Uterus (tissue), 4 donors: ENCODE measurements around the gene MTCL1. TPM values are rescaled to one million over a fixed set of nuclear protein-coding genes. Genes with fewer than 3 reads are reported as not detected.
"Not testable (repeated sequence)": the region's sequence is repeated elsewhere in the genome, so short reads cannot be mapped to it uniquely, and the experiment has no call there.

ENCODE experiments used
- DNase-seq, 2 donors: peaks; one replicate each; pipeline ENCODE4 v3.0.0-alpha.2; 2019 to 2020
- H3K27ac ChIP-seq, 2 donors: fragments of 200-600 bp; sonication (generic); 1 replicate in 1 of 2; 2 replicates in 1 of 2; pipeline ENCODE4 v1.5.1; 2016 to 2018
- H3K27me3 ChIP-seq, 2 donors: fragments of 200-600 bp; sonication (generic); one replicate each; pipeline ENCODE4 v1.5.1; 2018 to 2019; ENCODE audit warnings: control low read depth in 1 of 2
- H3K36me3 ChIP-seq, 2 donors: fragments of 200-600 bp; sonication (generic); one replicate each; pipeline ENCODE4 v1.5.1; 2019; ENCODE audit warnings: control low read depth in 1 of 2
- H3K4me1 ChIP-seq, 2 donors: fragments of 200-600 bp; sonication (generic); one replicate each; pipeline ENCODE4 v1.5.1; 2018 to 2019; ENCODE audit warnings: control low read depth in 1 of 2
- H3K4me3 ChIP-seq, 2 donors: fragments of 200-600 bp; sonication (generic); 1 replicate in 1 of 2; 2 replicates in 1 of 2; pipeline ENCODE4 v1.5.1; 2018 to 2019; ENCODE audit warnings: mild to moderate bottlenecking in 1 of 2
- H3K9me3 ChIP-seq, 2 donors: fragments of 200-600 bp; sonication (generic); one replicate each; pipeline ENCODE4 v1.5.1; 2019; ENCODE audit warnings: control low read depth in 1 of 2
- CTCF ChIP-seq, 4 experiments: fragments of 200-600 bp in 2 of 4; fragments of 450-650 bp in 2 of 4; sonication (generic) in 2 of 4; IDR thresholded peaks; one replicate each; pipeline ENCODE4 v1.5.1; 2016 to 2019; ENCODE audit warnings: antibody characterized with exemption in 4 of 4, mild to moderate bottlenecking in 2 of 4, moderate library complexity in 1 of 4
- POLR2A ChIP-seq, 2 donors: fragments of 450-650 bp; IDR thresholded peaks; one replicate each; pipeline ENCODE4 v1.6.1; 2016; ENCODE audit warnings: antibody characterized with exemption in 2 of 2, mild to moderate bottlenecking in 1 of 2, moderate library complexity in 1 of 2
- intact Hi-C: fragments of 100-400 bp; cut with DNase I; formaldehyde crosslinking; loops from one replicate; pipeline ENCODE4 v1.15.1; 2023; ENCODE audit warnings: low total_unique reads
- total RNA-seq, 4 donors: library from RNA; depleted of rRNA in 3 of 4; stranded (reverse); fragments of >200 nt in 3 of 4; gene quantifications; one replicate each; pipeline versions ENCODE4 v1.1.0 to v1.2.4, GENCODE V29; 2014 to 2023
- donor health status: DM: yes; HTN: yes; CAD: no.

Gene MTCL1
- total RNA-seq, 4 donors from 2014 or later: 8.8 to 25.9 (median 11.0) TPM; not detected in 1

DNA sequence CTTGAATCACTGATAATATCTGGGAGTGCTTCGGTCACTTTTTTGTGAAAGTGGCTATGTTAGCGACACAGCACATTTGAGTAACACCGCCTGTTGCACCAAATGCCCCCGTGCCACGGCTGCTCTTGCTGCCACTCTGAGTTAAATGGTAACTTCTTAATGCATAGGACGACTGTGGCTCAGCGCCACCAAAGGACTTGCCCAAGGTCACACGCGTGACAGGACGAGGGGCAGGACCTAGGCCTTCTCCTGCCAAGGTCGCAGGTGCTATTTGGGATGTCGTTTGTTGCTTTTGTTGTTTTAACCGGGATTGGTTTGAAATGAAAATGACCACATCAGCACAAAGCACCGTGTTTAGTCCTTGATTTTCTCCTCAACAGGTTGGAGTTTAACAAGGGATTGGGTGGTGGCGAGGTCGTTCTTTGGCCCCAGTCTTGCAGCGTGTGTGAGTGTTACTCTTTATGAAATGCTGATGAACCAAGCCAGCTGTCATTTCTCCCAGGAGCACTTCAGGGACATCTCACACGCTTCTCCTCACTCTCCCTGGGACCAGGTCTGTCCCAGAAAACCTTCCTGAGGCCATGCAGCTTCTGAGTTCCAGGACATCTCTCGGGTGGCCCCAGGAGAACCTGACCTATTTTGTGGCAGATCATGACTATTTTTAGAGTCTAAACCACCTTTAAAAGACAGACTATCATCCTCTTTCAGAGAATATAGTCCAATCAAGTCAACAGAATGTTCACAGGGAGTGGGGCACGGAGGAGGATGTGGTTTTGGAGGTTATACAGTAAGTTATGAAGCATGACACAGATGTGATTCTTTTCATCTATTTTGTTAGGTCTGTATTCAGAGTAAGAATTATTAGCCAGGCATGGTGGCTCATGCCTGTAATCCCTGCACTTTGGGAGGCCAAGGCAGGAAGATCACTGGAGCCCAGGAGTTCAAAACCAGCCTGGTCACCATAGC lies 49.9 kb downstream of the MTCL1 start:
- no peak for DNase-seq
- H3K4me3 ChIP-seq: no peak overlapping the region
- H3K9me3 ChIP-seq: no peaks in the 10 kb centered on the region
- no peaks in the 10 kb centered on the region for H3K4me1 ChIP-seq
- H3K36me3 ChIP-seq: no peaks in the 10 kb centered on the region
- H3K27me3 ChIP-seq: no peaks in the 10 kb centered on the region
- H3K27ac ChIP-seq: no peak overlapping the region
- intact Hi-C loops: no loop called here
- no peak for TF ChIP-seq CTCF (IDR thresholded peaks at IDR 0.05)

DNA sequence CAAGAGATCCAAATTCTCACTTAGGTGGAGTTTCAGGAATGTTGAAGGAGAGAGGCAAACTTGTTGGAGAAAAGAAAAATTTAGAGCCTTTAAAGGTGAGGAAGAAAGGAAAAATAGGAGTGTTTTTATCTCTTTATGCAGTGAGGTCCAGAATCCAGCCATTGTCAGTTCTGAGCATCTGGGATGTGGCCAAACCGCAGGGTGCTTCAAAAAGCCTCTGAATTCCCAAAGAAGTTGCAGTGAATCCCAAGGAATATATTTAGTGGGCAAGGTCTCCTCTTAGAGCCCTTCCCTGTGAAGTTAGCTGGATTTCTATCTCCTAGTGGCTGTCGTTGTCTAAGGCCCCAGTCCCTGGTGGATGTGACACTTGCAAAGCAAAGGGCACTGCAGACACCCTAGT lies 51.2 kb downstream of the MTCL1 start:
- intact Hi-C loops: no loop called here
- H3K27ac ChIP-seq: no peak overlapping the region
- no peaks in the 10 kb centered on the region for H3K4me1 ChIP-seq
- DNase-seq: no peak
- H3K27me3 ChIP-seq: no peaks in the 10 kb centered on the region
- no peaks in the 10 kb centered on the region for H3K9me3 ChIP-seq
- no peaks in the 10 kb centered on the region for H3K36me3 ChIP-seq
- H3K4me3 ChIP-seq: no peak overlapping the region
- TF ChIP-seq CTCF (IDR thresholded peaks at IDR 0.05) (no peak), POLR2A (IDR thresholded peaks at IDR 0.05) (no peak)

DNA sequence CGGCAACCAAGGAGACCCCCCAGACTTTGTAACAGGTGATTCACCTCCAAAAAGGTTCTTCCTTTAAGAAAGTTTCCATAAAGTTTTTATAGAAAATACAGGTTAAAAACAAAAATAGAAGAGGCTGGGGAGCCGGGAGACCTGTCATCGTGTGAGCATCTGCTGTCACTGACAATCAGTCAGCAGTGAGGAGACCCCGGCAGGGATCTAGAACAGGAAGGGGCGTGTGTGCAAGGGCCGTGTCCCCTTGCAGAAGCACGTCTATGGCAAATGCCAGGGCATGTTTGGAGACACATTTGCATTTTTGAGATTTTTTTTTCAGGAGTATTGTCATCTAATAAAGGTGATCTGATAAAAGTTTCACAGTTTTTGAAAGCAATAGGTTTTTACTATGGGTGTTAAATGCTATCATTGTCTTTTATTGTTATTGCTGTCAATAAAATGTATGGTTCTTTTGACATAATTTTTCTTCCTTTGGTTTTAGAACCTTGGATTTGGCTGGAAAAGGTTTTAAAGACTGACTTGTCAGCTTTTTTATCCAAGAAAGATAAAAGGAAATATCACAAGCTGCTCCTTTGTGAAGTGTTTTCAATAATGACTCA lies 52.1 kb downstream of the MTCL1 start:
- TF ChIP-seq POLR2A (IDR thresholded peaks at IDR 0.05): no peak
- no peak for TF ChIP-seq CTCF (IDR thresholded peaks at IDR 0.05)
- no peak for DNase-seq
- no peaks in the 10 kb centered on the region for H3K36me3 ChIP-seq
- intact Hi-C loops: no loop called here
- H3K4me1 ChIP-seq: no peaks in the 10 kb centered on the region
- no peaks in the 10 kb centered on the region for H3K27me3 ChIP-seq
- no peak overlapping the region for H3K27ac ChIP-seq
- no peaks in the 10 kb centered on the region for H3K9me3 ChIP-seq
- H3K4me3 ChIP-seq: no peak overlapping the region

- Histone ChIP-seq H3K9me3 (no peaks in the 10 kb centered on the region), H3K27me3 (no peaks in the 10 kb centered on the region), H3K4me3 (no peak overlapping the region), H3K4me1 (no peaks in the 10 kb centered on the region), H3K36me3 (no peaks in the 10 kb centered on the region), H3K27ac (no peak overlapping the region)
- no peak for DNase-seq
- intact Hi-C loops: no loop called here
- TF ChIP-seq POLR2A (IDR thresholded peaks at IDR 0.05) (no peak), CTCF (IDR thresholded peaks at IDR 0.05) (no peak)
Measured at GRCh38 chr18:8758466-8758865, 53.1 kb downstream of the MTCL1 start.

DNA sequence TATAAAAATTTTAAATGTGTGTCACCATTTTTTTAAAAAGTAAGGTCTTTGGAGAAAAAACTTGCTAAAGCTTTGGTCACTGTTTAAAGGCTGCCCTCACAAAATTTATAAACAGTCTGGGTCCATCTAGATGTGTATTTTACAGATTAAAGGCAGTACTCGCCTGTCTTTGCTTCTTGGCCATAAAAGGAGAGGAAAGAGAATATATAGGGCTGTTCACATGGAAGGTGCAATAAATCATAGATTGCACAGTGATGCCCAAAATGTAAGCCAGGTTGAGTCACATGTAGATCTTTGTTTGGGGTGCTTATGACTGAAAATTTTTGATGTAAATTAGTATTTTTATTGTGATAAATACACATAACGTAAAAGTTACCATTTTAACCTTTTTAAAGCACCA lies 55.6 kb downstream of the MTCL1 start:
- H3K36me3 ChIP-seq: no peaks in the 10 kb centered on the region
- no peak overlapping the region for H3K4me3 ChIP-seq
- no peak overlapping the region for H3K27ac ChIP-seq
- no peaks in the 10 kb centered on the region for H3K4me1 ChIP-seq
- DNase-seq: no peak
- no peaks in the 10 kb centered on the region for H3K27me3 ChIP-seq
- H3K9me3 ChIP-seq: no peaks in the 10 kb centered on the region
- TF ChIP-seq POLR2A (IDR thresholded peaks at IDR 0.05) (no peak), CTCF (IDR thresholded peaks at IDR 0.05) (no peak)
- intact Hi-C loops: no loop called here

GRCh38 chr18:8761535-8761934 lies 56.2 kb downstream of the MTCL1 start:
- H3K9me3 ChIP-seq, H3K4me1 ChIP-seq, H3K27me3 ChIP-seq, intact Hi-C loops, DNase-seq, H3K27ac ChIP-seq, H3K36me3 ChIP-seq, H3K4me3 ChIP-seq: not testable (repeated sequence)
